Tibial nerve (tissue), 3 donors: ENCODE measurements around the gene PTMS.

Experiments used
- POLR2A ChIP-seq, 2 donors: fragments of 450-650 bp; IDR thresholded peaks; one replicate each; pipeline ENCODE4 v1.6.1; 2017; ENCODE audit warnings: antibody characterized with exemption in 2 of 2, mild to moderate bottlenecking in 2 of 2, moderate library complexity in 2 of 2
- TF ChIP-seq, protein P1 (sequence below), 5 experiments: fragments of 200-600 bp in 3 of 5; fragments of 450-650 bp in 2 of 5; sonication (generic) in 3 of 5; IDR thresholded peaks; one replicate each; pipeline ENCODE4 v1.5.1; 2016 to 2019; ENCODE audit warnings: antibody characterized with exemption in 5 of 5, mild to moderate bottlenecking in 3 of 5, moderate library complexity in 2 of 5

DNA sequence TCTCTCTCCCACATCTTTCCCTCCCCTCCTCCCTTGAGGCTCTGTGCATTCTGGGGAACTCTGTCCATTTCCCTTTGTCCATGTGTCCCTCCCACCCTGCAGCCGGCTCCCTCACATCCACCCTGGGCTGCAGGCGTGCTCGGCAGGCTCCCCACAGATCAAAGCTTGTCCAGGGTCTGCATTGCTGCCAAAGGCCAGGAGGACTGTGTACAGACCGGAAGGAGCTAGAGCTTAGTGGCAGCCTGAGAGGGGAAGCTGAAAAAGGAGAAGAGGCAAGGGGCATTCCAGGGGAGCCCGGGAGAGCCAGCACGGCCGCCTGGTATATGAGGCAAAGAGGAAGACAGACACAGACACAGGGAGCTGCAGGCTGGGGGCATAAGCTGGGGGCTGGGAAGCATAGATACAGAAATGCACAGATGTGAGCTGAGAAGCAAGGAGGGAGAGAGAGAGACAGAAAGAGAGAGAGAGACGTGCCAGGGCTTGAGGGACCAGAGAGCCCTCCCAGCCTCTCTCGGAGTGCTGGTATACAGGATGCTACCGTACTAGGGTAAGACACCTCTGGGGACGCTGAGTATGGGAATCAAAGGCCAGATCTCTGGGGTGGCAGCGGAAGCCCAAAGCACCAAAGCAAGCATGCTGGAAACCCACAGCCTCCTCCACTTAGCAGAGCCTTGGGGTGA lies 26.5 kb downstream of the PTMS start:
- no peak for TF ChIP-seq POLR2A (IDR thresholded peaks at IDR 0.05)
- TF ChIP-seq, protein P1, sequence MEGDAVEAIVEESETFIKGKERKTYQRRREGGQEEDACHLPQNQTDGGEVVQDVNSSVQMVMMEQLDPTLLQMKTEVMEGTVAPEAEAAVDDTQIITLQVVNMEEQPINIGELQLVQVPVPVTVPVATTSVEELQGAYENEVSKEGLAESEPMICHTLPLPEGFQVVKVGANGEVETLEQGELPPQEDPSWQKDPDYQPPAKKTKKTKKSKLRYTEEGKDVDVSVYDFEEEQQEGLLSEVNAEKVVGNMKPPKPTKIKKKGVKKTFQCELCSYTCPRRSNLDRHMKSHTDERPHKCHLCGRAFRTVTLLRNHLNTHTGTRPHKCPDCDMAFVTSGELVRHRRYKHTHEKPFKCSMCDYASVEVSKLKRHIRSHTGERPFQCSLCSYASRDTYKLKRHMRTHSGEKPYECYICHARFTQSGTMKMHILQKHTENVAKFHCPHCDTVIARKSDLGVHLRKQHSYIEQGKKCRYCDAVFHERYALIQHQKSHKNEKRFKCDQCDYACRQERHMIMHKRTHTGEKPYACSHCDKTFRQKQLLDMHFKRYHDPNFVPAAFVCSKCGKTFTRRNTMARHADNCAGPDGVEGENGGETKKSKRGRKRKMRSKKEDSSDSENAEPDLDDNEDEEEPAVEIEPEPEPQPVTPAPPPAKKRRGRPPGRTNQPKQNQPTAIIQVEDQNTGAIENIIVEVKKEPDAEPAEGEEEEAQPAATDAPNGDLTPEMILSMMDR (IDR thresholded peaks at IDR 0.05), result no peak
